GM12878 (cell line): ENCODE data around the gene PODXL2. TPM values are rescaled to one million over a fixed set of nuclear protein-coding genes. Genes with fewer than 3 reads are reported as not detected.

Experiments
- ATAC-seq: fragments of 200-7000 bp; cut with Tn5 transposase; 3 replicates; pipeline ENCODE4 v1.9.1; 2020; ENCODE audit warnings: mild to moderate bottlenecking, moderate library complexity
- BruUV-seq: library from RNA; stranded (reverse); fragments of 400-500 nt; replicated peaks from 2 replicates; lab custom pipeline; 2021; lab: Mats Ljungman, UMichigan
- CTCF ChIA-PET: fragments of 300-600 bp; sonication (Branson Sonifier 250); formaldehyde crosslinking; extraction: SDS; loops from one replicate; lab custom pipeline; 2021; ENCODE audit warnings: inconsistent platforms; lab: Yijun Ruan, JAX
- POLR2A ChIA-PET: fragments of 350-600 bp; formaldehyde crosslinking; extraction: SDS; loops from one replicate; lab custom pipeline; 2021; ENCODE audit warnings: inconsistent platforms; lab: Charles Lee
- RAD21 ChIA-PET: fragments of 300-600 bp; sonication (Branson Sonifier 250); formaldehyde crosslinking; loops from one replicate; lab custom pipeline; 2023; ENCODE audit warnings: antibody characterized with exemption; ENCODE audit not compliant: unreplicated experiment; lab: Charles Lee
- SMC1A ChIA-PET: fragments of 300-600 bp; sonication (Branson Sonifier 250); formaldehyde crosslinking; loops from one replicate; lab custom pipeline; 2023; ENCODE audit not compliant: unreplicated experiment, uncharacterized antibody; lab: Charles Lee
- DNase-seq: peaks from one replicate; pipeline ENCODE4 v3.0.0-alpha.2; 2011; ENCODE audit warnings: low read depth, low spot score
- FAIRE-seq: peaks from 3 replicates; lab custom pipeline; 2011; peaks lifted over from hg19 to GRCh38; lab: Jason Lieb, UNC
- H2AFZ ChIP-seq: 2 replicates; pipeline ENCODE4 v1.6.0; 2011; ENCODE audit warnings: low read depth, low read length, control low read depth; ENCODE audit not compliant: control insufficient read depth
- H3K27ac ChIP-seq: 2 replicates; pipeline ENCODE4 v1.5.1; 2011; ENCODE audit warnings: control low read depth; ENCODE audit not compliant: control insufficient read depth, insufficient read depth
- H3K27me3 ChIP-seq, 2 experiments: replicated peaks in 1 of 2; 2 replicates each; pipeline versions ENCODE4 v1.6.0 to v1.6.1; 2011; ENCODE audit warnings: low read length in 1 of 2; ENCODE audit not compliant: control insufficient read depth in 2 of 2, insufficient read depth in 2 of 2
- H3K36me3 ChIP-seq, 2 experiments: 2 replicates each; pipeline ENCODE4 v1.5.1; 2011; ENCODE audit warnings: low read length in 1 of 2; ENCODE audit not compliant: control insufficient read depth in 2 of 2, insufficient read depth in 2 of 2
- H3K4me1 ChIP-seq: 2 replicates; pipeline ENCODE4 v1.6.1; 2011; ENCODE audit warnings: mild to moderate bottlenecking, low read length, moderate library complexity, mixed read lengths; ENCODE audit not compliant: control insufficient read depth, insufficient read depth
- H3K4me2 ChIP-seq: 2 replicates; pipeline ENCODE4 v1.6.0; 2011; ENCODE audit warnings: control low read depth; ENCODE audit not compliant: control insufficient read depth, insufficient read depth
- H3K4me3 ChIP-seq: fragments of 200-600 bp; sonication (generic); 2 replicates; pipeline ENCODE4 v1.5.1; 2016
- H3K79me2 ChIP-seq: 2 replicates; pipeline ENCODE4 v1.6.0; 2011; ENCODE audit warnings: low read length; ENCODE audit not compliant: control insufficient read depth, insufficient read depth
- H3K9ac ChIP-seq: 2 replicates; pipeline ENCODE4 v1.8.0; 2011; ENCODE audit warnings: low read length, control low read depth, mixed read lengths; ENCODE audit not compliant: control insufficient read depth, insufficient read depth
- H3K9me3 ChIP-seq: replicated peaks from 3 replicates; pipeline ENCODE4 v1.5.1; 2011; ENCODE audit warnings: mild to moderate bottlenecking, low read length; ENCODE audit not compliant: control insufficient read depth, insufficient read depth
- H4K20me1 ChIP-seq: 2 replicates; pipeline ENCODE4 v1.6.0; 2011; ENCODE audit not compliant: control insufficient read depth, insufficient read depth
- ATF7 ChIP-seq: fragments of 450-650 bp; IDR thresholded peaks from 2 replicates; pipeline ENCODE4 v1.6.1; 2016; ENCODE audit warnings: low read depth, mild to moderate bottlenecking
- BCL11A ChIP-seq: IDR thresholded peaks from 2 replicates; pipeline ENCODE4 v1.6.1; 2011; ENCODE audit warnings: low read depth, low read length
- HCFC1 ChIP-seq: fragments of 150-350 bp; IDR thresholded peaks from 2 replicates; pipeline ENCODE4 v1.6.1; 2014; ENCODE audit warnings: low read length
- MTA2 ChIP-seq: fragments of 450-650 bp; IDR thresholded peaks from 2 replicates; pipeline ENCODE4 v1.6.1; 2016; ENCODE audit warnings: low read depth, mild to moderate bottlenecking, moderate library complexity
- NR2C1 ChIP-seq: fragments of 450-650 bp; IDR thresholded peaks from 2 replicates; pipeline ENCODE4 v1.6.1; 2017; ENCODE audit warnings: antibody characterized with exemption, mild to moderate bottlenecking, moderate library complexity
- POLR2A ChIP-seq: IDR thresholded peaks from 2 replicates; pipeline ENCODE4 v1.6.1; 2011; ENCODE audit warnings: low read depth, mild to moderate bottlenecking, low read length
- RELA ChIP-seq: fragments of 450-650 bp; IDR thresholded peaks from 2 replicates; pipeline ENCODE4 v1.8.0; 2014; ENCODE audit warnings: borderline replicate concordance; ENCODE audit not compliant: partially characterized antibody
- RELB ChIP-seq: fragments of 450-650 bp; IDR thresholded peaks from 2 replicates; pipeline ENCODE4 v1.6.1; 2017; ENCODE audit warnings: low read depth, mild to moderate bottlenecking, moderate library complexity
- SIX5 ChIP-seq: IDR thresholded peaks from 2 replicates; pipeline ENCODE4 v1.6.1; 2011; ENCODE audit warnings: mild to moderate bottlenecking, low read depth, low read length, moderate library complexity; ENCODE audit not compliant: severe bottlenecking
- SMARCA5 ChIP-seq: fragments of 450-650 bp; IDR thresholded peaks from 2 replicates; pipeline ENCODE4 v1.6.1; 2017; ENCODE audit warnings: mild to moderate bottlenecking
- YY1 ChIP-seq: IDR thresholded peaks from 2 replicates; pipeline ENCODE4 v1.6.1; 2011; ENCODE audit warnings: low read depth, mild to moderate bottlenecking, low read length
- ZBED1 ChIP-seq: IDR thresholded peaks from 2 replicates; pipeline ENCODE4 v1.6.1; 2016; ENCODE audit warnings: borderline replicate concordance
- ZBTB40 ChIP-seq: fragments of 450-650 bp; IDR thresholded peaks from 2 replicates; pipeline ENCODE4 v1.6.1; 2016; ENCODE audit warnings: mild to moderate bottlenecking, moderate library complexity, borderline replicate concordance
- ZNF274 ChIP-seq: IDR thresholded peaks from one replicate; pipeline ENCODE4 v1.8.0; 2011; ENCODE audit not compliant: insufficient read length, insufficient read depth
- WGBS: methylation state at CpG from one replicate; pipeline ENCODE4 v1.1.6; 2016; ENCODE audit warnings: low lambda C conversion rate; ENCODE audit not compliant: insufficient replicate concordance, insufficient coverage; ENCODE audit errors: missing lambda C conversion rate; 5-methylcytosine and 5-hydroxymethylcytosine counted together
- in situ Hi-C: fragments of 300-500 bp; cut with MboI; formaldehyde crosslinking; loops from 9 replicates; pipeline ENCODE4 v1.14.3; 2018; ENCODE audit warnings: mixed read lengths
- intact Hi-C: fragments of 100-400 bp; cut with micrococcal nuclease; formaldehyde crosslinking; loops from one replicate; pipeline ENCODE4 v1.14.2; 2022; ENCODE audit not compliant: unreplicated experiment
- polyA plus RNA-seq, 11 experiments: library from polyadenylated mRNA; depleted of rRNA in 4 of 11; unstranded in 6 of 11; stranded (reverse) in 5 of 11; fragments of >200 nt; fragmentation: Nextera tagmentation in 4 of 11; fragmentation: Illumina TruSeq in 1 of 11; extraction: Ambion mirVana in 4 of 11; extraction: Trizol in 1 of 11; gene quantifications; 1 replicate in 1 of 11; 2 replicates in 10 of 11; pipeline versions ENCODE4 v1.2.1 to v1.2.3, GENCODE V29; 2011 to 2016; ENCODE audit warnings: inconsistent platforms in 2 of 11, missing spikeins in 2 of 11, low read depth in 1 of 11
- total RNA-seq, 4 experiments: library from RNA; depleted of rRNA in 3 of 4; stranded (reverse); fragments of >200 nt in 3 of 4; fragmentation: Illumina TruSeq in 1 of 4; extraction: Trizol in 1 of 4; gene quantifications; 2 replicates each; pipeline versions ENCODE4 v1.2.1 to v1.2.3, GENCODE V29; 2013 to 2021
- TF ChIP-seq, protein P1 (sequence below): fragments of 150-350 bp; IDR thresholded peaks from 2 replicates; pipeline ENCODE4 v1.6.1; 2016; ENCODE audit warnings: low read depth, low read length

The PODXL2 gene
- total and polyA plus RNA-seq, 10 of the 15 experiments (the other 5 are each of a cell fraction or from before 2014, with no cell fraction given), result 0.03 to 24.4 (median 13.6) TPM; not detected in 2

DNA sequence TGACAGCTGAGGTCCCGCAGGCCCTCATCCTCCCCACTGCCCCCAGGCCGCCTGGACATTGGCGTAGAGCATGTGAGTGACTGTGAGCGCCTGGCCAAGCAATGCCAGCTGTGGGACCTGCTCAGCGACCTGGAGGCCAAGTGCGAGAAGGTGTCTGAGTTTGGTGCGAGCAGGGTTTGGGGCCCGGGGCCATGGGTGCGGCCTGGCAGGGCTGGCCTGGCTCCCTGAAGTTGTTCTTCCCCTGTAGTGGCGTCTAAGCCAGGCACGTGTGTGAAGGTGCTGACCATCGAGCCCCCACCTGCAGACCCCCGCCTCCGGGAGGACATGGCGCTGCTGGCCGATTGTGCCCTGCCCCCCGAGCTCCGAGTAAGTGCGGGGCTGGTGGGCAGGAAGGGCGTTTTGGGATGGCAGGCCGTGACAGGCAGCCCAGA is 48.0 kb downstream of the PODXL2 start:
- no peaks in the 10 kb centered on the region for H4K20me1 ChIP-seq
- no peak overlapping the region for H2AFZ ChIP-seq
- DNase-seq, result no peak
- no peaks in the 10 kb centered on the region for H3K27me3 ChIP-seq
- no peak overlapping the region for H3K4me3 ChIP-seq
- ChIA-PET CTCF (no interaction called here), POLR2A (no interaction called here), SMC1A (no interaction called here), RAD21 (no interaction called here)
- TF ChIP-seq, protein P1, sequence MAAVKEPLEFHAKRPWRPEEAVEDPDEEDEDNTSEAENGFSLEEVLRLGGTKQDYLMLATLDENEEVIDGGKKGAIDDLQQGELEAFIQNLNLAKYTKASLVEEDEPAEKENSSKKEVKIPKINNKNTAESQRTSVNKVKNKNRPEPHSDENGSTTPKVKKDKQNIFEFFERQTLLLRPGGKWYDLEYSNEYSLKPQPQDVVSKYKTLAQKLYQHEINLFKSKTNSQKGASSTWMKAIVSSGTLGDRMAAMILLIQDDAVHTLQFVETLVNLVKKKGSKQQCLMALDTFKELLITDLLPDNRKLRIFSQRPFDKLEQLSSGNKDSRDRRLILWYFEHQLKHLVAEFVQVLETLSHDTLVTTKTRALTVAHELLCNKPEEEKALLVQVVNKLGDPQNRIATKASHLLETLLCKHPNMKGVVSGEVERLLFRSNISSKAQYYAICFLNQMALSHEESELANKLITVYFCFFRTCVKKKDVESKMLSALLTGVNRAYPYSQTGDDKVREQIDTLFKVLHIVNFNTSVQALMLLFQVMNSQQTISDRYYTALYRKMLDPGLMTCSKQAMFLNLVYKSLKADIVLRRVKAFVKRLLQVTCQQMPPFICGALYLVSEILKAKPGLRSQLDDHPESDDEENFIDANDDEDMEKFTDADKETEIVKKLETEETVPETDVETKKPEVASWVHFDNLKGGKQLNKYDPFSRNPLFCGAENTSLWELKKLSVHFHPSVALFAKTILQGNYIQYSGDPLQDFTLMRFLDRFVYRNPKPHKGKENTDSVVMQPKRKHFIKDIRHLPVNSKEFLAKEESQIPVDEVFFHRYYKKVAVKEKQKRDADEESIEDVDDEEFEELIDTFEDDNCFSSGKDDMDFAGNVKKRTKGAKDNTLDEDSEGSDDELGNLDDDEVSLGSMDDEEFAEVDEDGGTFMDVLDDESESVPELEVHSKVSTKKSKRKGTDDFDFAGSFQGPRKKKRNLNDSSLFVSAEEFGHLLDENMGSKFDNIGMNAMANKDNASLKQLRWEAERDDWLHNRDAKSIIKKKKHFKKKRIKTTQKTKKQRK, result no peak
- TF ChIP-seq RELA (no peak), BCL11A (no peak), SMARCA5 (no peak), ZNF274 (no peak), YY1 (no peak), SIX5 (no peak), MTA2 (no peak), POLR2A (no peak), RELB (no peak), HCFC1 (no peak), ZBED1 (no peak), ATF7 (no peak), NR2C1 (no peak), ZBTB40 (no peak)
- no TSS peak for BruUV-seq
- intact Hi-C loops, result no loop called here
- no peak overlapping the region for H3K9ac ChIP-seq
- H3K4me1 ChIP-seq, result peaks cover 25% of the 10 kb centered on the region
- H3K79me2 ChIP-seq, result peaks cover 5% of the 10 kb centered on the region
- no peak for ATAC-seq
- H3K27ac ChIP-seq, result no peak overlapping the region
- no peak for FAIRE-seq
- H3K9me3 ChIP-seq, result no peaks in the 10 kb centered on the region
- H3K4me2 ChIP-seq, result no peak overlapping the region
- H3K36me3 ChIP-seq, result no peaks in the 10 kb centered on the region
- WGBS, result 85% methylated on average over 21 of the region's 21 CpGs
- in situ Hi-C loops, result no loop called here
